ENCODE results near the gene SLC6A12.

DNA sequence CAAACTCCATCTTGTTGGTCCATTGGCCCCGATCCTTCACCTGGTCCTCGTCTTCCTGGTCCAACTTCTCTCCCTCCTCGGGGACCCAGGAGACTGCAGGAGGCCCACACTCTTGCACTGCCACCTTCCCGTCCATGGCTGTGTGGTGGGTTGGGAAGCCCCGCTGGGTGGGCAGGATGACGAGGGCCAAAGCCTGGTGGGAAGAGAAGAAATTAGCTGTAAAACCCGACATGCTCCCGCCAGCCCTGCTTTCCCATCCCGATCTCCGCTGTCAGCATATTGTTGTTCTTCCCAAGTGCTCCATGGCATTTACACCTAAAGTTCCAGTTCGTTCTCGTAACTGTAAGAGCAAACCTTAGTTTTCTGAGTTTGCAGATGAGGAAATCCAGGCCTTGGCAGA is 4.1 kb downstream of the SLC6A12 start:
- no peak for TF ChIP-seq SNAI2 (CRISPR knock-in tag; IDR thresholded peaks at IDR 0.05)
- no peak for TF ChIP-seq ZFP3 (CRISPR knock-in tag; IDR thresholded peaks at IDR 0.05)
- TF ChIP-seq ARNTL (CRISPR knock-in tag; IDR thresholded peaks at IDR 0.05; ENCODE audit: borderline replicate concordance, low read depth), result no peak
